Thyroid gland (tissue), 4 donors: ENCODE measurements around the gene WDR31. TPM values are rescaled to one million over a fixed set of nuclear protein-coding genes. Genes with fewer than 3 reads are reported as not detected.
"Not testable (repeated sequence)": the region's sequence is repeated elsewhere in the genome, so short reads cannot be mapped to it uniquely, and the experiment has no call there.

ENCODE experiments used
- DNase-seq, 2 donors: peaks; one replicate each; pipeline ENCODE4 v3.0.0-alpha.2; 2019
- H3K27ac ChIP-seq, 3 donors: fragments of 200-600 bp; sonication (generic); 1 replicate in 2 of 3; 2 replicates in 1 of 3; pipeline ENCODE4 v1.5.1; 2016 to 2019; ENCODE audit warnings: mild to moderate bottlenecking in 1 of 3, moderate library complexity in 1 of 3
- H3K27me3 ChIP-seq: fragments of 200-600 bp; sonication (generic); one replicate; pipeline ENCODE4 v1.5.1; 2019
- H3K36me3 ChIP-seq, 2 donors: fragments of 200-600 bp; sonication (generic); one replicate each; pipeline ENCODE4 v1.5.1; 2016 to 2019
- H3K4me1 ChIP-seq, 2 donors: fragments of 200-600 bp; sonication (generic); one replicate each; pipeline ENCODE4 v1.5.1; 2017 to 2019
- H3K4me3 ChIP-seq, 3 donors: fragments of 200-600 bp; sonication (generic); replicated peaks in 1 of 3; 1 replicate in 2 of 3; 2 replicates in 1 of 3; pipeline ENCODE4 v1.5.1; 2016; ENCODE audit warnings: mild to moderate bottlenecking in 1 of 3
- H3K9me3 ChIP-seq: fragments of 200-600 bp; sonication (generic); one replicate; pipeline ENCODE4 v1.5.1; 2017
- CTCF ChIP-seq, 6 experiments: fragments of 200-600 bp in 3 of 6; fragments of 450-650 bp in 3 of 6; sonication (generic) in 3 of 6; IDR thresholded peaks; one replicate each; pipeline ENCODE4 v1.5.1; 2016 to 2019; ENCODE audit warnings: antibody characterized with exemption in 6 of 6, mild to moderate bottlenecking in 2 of 6, inconsistent platforms in 1 of 6, moderate library complexity in 1 of 6
- POLR2A ChIP-seq, 2 donors: fragments of 450-650 bp; IDR thresholded peaks; one replicate each; pipeline ENCODE4 v1.6.1; 2017; ENCODE audit warnings: antibody characterized with exemption in 2 of 2, mild to moderate bottlenecking in 2 of 2, moderate library complexity in 1 of 2
- WGBS, 2 donors: methylation state at CpG; one replicate each; pipeline ENCODE4 v1.1.5; 2017; 5-methylcytosine and 5-hydroxymethylcytosine counted together
- intact Hi-C: fragments of 100-400 bp; cut with DNase I; formaldehyde crosslinking; loops from one replicate; pipeline ENCODE4 v1.15.1; 2023
- total RNA-seq, 4 donors: library from RNA; depleted of rRNA; stranded (reverse); fragments of >200 nt; gene quantifications; one replicate each; pipeline ENCODE4 v1.2.3, GENCODE V29; 2016

Gene WDR31
- total RNA-seq, 4 donors from 2014 or later: 3.8 to 7.3 (median 6.5) TPM

GRCh38 chr9:113372059-113372458, 32.0 kb upstream of the WDR31 start:
- Histone ChIP-seq H3K4me3 (no peak overlapping the region), H3K27ac (peak overlapping the region; percentile 17 to 65 (median 31)), H3K9me3 (no peaks in the 10 kb centered on the region), H3K36me3 (peaks cover 4 to 21% of the 10 kb centered on the region in 2 donors), H3K4me1 (peaks cover 20 to 35% of the 10 kb centered on the region in 2 donors), H3K27me3 (no peaks in the 10 kb centered on the region)
- TF ChIP-seq CTCF (IDR thresholded peaks at IDR 0.05) (no peak), POLR2A (IDR thresholded peaks at IDR 0.05) (peak in 1 of 2 donors; percentile 10)
- 40 to 44% methylated on average over 5 of the region's 5 CpGs for WGBS, 2 donors
- DNase-seq: peak; percentile 66 to 68
- intact Hi-C loops: no loop called here

GRCh38 chr9:113370806-113371325, 30.8 kb upstream of the WDR31 start:
- Histone ChIP-seq H3K27ac (peak overlapping the region; percentile 31 to 51 (median 48)), H3K36me3 (peaks cover 4 to 21% of the 10 kb centered on the region in 2 donors), H3K4me3 (no peak overlapping the region), H3K27me3 (no peaks in the 10 kb centered on the region), H3K4me1 (peaks cover 20 to 31% of the 10 kb centered on the region in 2 donors), H3K9me3 (no peaks in the 10 kb centered on the region)
- WGBS, 2 donors: 60 to 65% methylated on average over 8 of the region's 8 CpGs
- intact Hi-C loops: no loop called here
- no peak for TF ChIP-seq CTCF (IDR thresholded peaks at IDR 0.05)
- TF ChIP-seq POLR2A (IDR thresholded peaks at IDR 0.05): no peak
- no peak for DNase-seq

GRCh38 chr9:113369855-113370140, 29.7 kb upstream of the WDR31 start:
- H3K36me3 ChIP-seq: peaks cover 4 to 15% of the 10 kb centered on the region in 2 donors
- WGBS, 2 donors: 83 to 91% methylated on average over 9 to 10 of the region's 11 CpGs
- H3K4me3 ChIP-seq: no peak overlapping the region
- intact Hi-C loops: no loop called here
- no peak overlapping the region for H3K27ac ChIP-seq
- H3K4me1 ChIP-seq: peaks cover 16 to 24% of the 10 kb centered on the region in 2 donors
- no peaks in the 10 kb centered on the region for H3K9me3 ChIP-seq
- no peak for DNase-seq
- TF ChIP-seq POLR2A (IDR thresholded peaks at IDR 0.05) (no peak), CTCF (IDR thresholded peaks at IDR 0.05) (no peak)
- H3K27me3 ChIP-seq: no peaks in the 10 kb centered on the region

- no peak overlapping the region for H3K4me3 ChIP-seq
- peaks cover 4 to 12% of the 10 kb centered on the region in 2 donors for H3K36me3 ChIP-seq
- H3K27me3 ChIP-seq: no peaks in the 10 kb centered on the region
- peaks cover 16 to 24% of the 10 kb centered on the region in 2 donors for H3K4me1 ChIP-seq
- no peak for TF ChIP-seq CTCF (IDR thresholded peaks at IDR 0.05)
- TF ChIP-seq POLR2A (IDR thresholded peaks at IDR 0.05): no peak
- no peaks in the 10 kb centered on the region for H3K9me3 ChIP-seq
- WGBS, 2 donors: 80 to 84% methylated on average over 8 to 10 of the region's 13 CpGs
- H3K27ac ChIP-seq: no peak overlapping the region
- DNase-seq: no peak
- intact Hi-C loops: no loop called here
Observed at GRCh38 chr9:113368982-113369854, 29.1 kb upstream of the WDR31 start.

GRCh38 chr9:113368348-113368981, 28.4 kb upstream of the WDR31 start:
- no peaks in the 10 kb centered on the region for H3K27me3 ChIP-seq
- H3K4me1 ChIP-seq: peaks cover 16 to 24% of the 10 kb centered on the region in 2 donors
- intact Hi-C loops: no loop called here
- H3K27ac ChIP-seq: no peak overlapping the region
- no peaks in the 10 kb centered on the region for H3K9me3 ChIP-seq
- no peak overlapping the region for H3K4me3 ChIP-seq
- TF ChIP-seq CTCF (IDR thresholded peaks at IDR 0.05) (no peak), POLR2A (IDR thresholded peaks at IDR 0.05) (no peak)
- H3K36me3 ChIP-seq: peaks cover 2 to 4% of the 10 kb centered on the region in 2 donors
- no peak for DNase-seq
- 91 to 95% methylated on average over 5 of the region's 5 CpGs for WGBS, 2 donors

- H3K4me3 ChIP-seq, DNase-seq, H3K9me3 ChIP-seq, H3K27ac ChIP-seq, H3K36me3 ChIP-seq, intact Hi-C loops, H3K27me3 ChIP-seq: not testable (repeated sequence)
- peaks cover 15 to 24% of the 10 kb centered on the region in 2 donors for H3K4me1 ChIP-seq
- WGBS, 2 donors: 86 to 98% methylated on average over 3 of the region's 3 CpGs
Observed at GRCh38 chr9:113365652-113366051, 25.6 kb upstream of the WDR31 start.
